ENCODE measurements around the gene LTBP4.

DNA sequence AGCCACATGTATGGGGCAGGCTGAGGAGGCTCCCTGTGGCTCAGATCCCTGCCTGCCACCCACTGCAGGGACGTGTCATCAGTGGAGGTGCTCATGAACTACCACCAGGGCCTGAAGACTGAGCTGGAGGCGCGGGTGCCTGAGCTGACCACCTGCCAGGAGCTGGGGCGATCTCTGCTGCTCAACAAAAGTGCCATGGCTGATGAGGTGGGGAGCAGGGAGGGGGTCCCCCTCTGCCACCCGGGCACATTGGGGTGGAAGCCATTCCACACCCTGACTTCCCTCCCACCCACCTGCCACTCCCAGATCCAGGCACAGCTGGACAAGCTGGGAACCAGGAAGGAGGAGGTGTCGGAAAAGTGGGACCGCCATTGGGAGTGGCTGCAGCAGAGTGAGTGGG, 35.8 kb upstream of the LTBP4 start:
- peak; percentile 43; the same call in 1 of the 2 replicates for TF ChIP-seq ZIC2 (tag by site-specific recombination; IDR thresholded peaks at IDR 0.05)
- TF ChIP-seq, protein P1, sequence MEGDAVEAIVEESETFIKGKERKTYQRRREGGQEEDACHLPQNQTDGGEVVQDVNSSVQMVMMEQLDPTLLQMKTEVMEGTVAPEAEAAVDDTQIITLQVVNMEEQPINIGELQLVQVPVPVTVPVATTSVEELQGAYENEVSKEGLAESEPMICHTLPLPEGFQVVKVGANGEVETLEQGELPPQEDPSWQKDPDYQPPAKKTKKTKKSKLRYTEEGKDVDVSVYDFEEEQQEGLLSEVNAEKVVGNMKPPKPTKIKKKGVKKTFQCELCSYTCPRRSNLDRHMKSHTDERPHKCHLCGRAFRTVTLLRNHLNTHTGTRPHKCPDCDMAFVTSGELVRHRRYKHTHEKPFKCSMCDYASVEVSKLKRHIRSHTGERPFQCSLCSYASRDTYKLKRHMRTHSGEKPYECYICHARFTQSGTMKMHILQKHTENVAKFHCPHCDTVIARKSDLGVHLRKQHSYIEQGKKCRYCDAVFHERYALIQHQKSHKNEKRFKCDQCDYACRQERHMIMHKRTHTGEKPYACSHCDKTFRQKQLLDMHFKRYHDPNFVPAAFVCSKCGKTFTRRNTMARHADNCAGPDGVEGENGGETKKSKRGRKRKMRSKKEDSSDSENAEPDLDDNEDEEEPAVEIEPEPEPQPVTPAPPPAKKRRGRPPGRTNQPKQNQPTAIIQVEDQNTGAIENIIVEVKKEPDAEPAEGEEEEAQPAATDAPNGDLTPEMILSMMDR (tag by site-specific recombination; IDR thresholded peaks at IDR 0.05), result no peak
- no peak for TF ChIP-seq ZNF510 (tag by site-specific recombination; IDR thresholded peaks at IDR 0.05; ENCODE audit: insufficient replicate concordance)
- no peak for TF ChIP-seq ZNF157 (tag by site-specific recombination; IDR thresholded peaks at IDR 0.05)
- no peak for TF ChIP-seq TCF7L2 (IDR thresholded peaks at IDR 0.05; ENCODE audit: borderline replicate concordance, low read depth, low read length)
- no peak for TF ChIP-seq ZNF23 (tag by site-specific recombination; IDR thresholded peaks at IDR 0.05; ENCODE audit: borderline replicate concordance)
- TF ChIP-seq YY1 (tag by site-specific recombination; IDR thresholded peaks at IDR 0.05), result no peak
- TF ChIP-seq ZNF426 (tag by site-specific recombination; IDR thresholded peaks at IDR 0.05), result no peak
- no peak for TF ChIP-seq KLF8 (tag by site-specific recombination; IDR thresholded peaks at IDR 0.05)
- no peak for TF ChIP-seq ZNF239 (tag by site-specific recombination; IDR thresholded peaks at IDR 0.05)
